ENCODE data around the gene PANK3. TPM values are rescaled to one million over a fixed set of nuclear protein-coding genes. Genes with fewer than 3 reads are reported as not detected.

Gene PANK3
- total RNA-seq, 1 donor from 2014 or later, result 71.4 TPM

GRCh38 chr5:168529374-168530234, 49.6 kb downstream of the PANK3 start:
- Mint-ChIP-seq H3K4me3 (peak overlapping the region; percentile 37), H3K9me3 (peaks cover 7% of the 10 kb centered on the region), H3K27me3 (ENCODE audit: insufficient read depth) (peaks cover 48% of the 10 kb centered on the region), H3K4me1 (ENCODE audit: low read depth) (peaks cover 5% of the 10 kb centered on the region), H3K27ac (no peak overlapping the region), H3K36me3 (ENCODE audit: low read depth) (peaks cover 3% of the 10 kb centered on the region)
- intact Hi-C loops (cut with micrococcal nuclease), result loop anchor here (5.0 kb wide), 1 partner anchor 48 kb away; the partner anchor contains the start of gene PANK3
- no peak for DNase-seq (ENCODE audit: low spot score)

GRCh38 chr5:168528521-168529373, 50.4 kb downstream of the PANK3 start, which contains the start of gene FBLL1:
Gene FBLL1 (plus strand): TSS chr5:168529305. CDS start chr5:168529505, 200 bp downstream.
- H3K27me3 Mint-ChIP-seq (ENCODE audit: insufficient read depth), result peaks cover 48% of the 10 kb centered on the region
- peaks cover 5% of the 10 kb centered on the region for H3K4me1 Mint-ChIP-seq (ENCODE audit: low read depth)
- DNase-seq (ENCODE audit: low spot score), result no peak
- H3K36me3 Mint-ChIP-seq (ENCODE audit: low read depth), result peaks cover 3% of the 10 kb centered on the region
- H3K9me3 Mint-ChIP-seq, result peaks cover 7% of the 10 kb centered on the region
- peak within 1 kb of the TSS; percentile 57 for H3K4me3 Mint-ChIP-seq
- no peak within 1 kb of the TSS for H3K27ac Mint-ChIP-seq
- intact Hi-C loops (cut with micrococcal nuclease), result loop anchor here (5.0 kb wide), 1 partner anchor 49 kb away; the partner anchor contains the start of gene PANK3

GRCh38 chr5:168527756-168528295, 51.3 kb downstream of the PANK3 start:
- intact Hi-C loops (cut with micrococcal nuclease), result loop anchor here (5.0 kb wide), 1 partner anchor 49 kb away; the partner anchor contains the start of gene PANK3
- Mint-ChIP-seq H3K27ac (no peak overlapping the region), H3K36me3 (ENCODE audit: low read depth) (peaks cover 3% of the 10 kb centered on the region), H3K4me3 (no peak overlapping the region), H3K9me3 (peaks cover 7% of the 10 kb centered on the region), H3K27me3 (ENCODE audit: insufficient read depth) (peaks cover 44% of the 10 kb centered on the region), H3K4me1 (ENCODE audit: low read depth) (peaks cover 5% of the 10 kb centered on the region)
- DNase-seq (ENCODE audit: low spot score), result no peak

- Mint-ChIP-seq H3K27ac (no peak overlapping the region), H3K4me1 (ENCODE audit: low read depth) (peaks cover 5% of the 10 kb centered on the region), H3K27me3 (ENCODE audit: insufficient read depth) (peaks cover 31% of the 10 kb centered on the region), H3K36me3 (ENCODE audit: low read depth) (peaks cover 4% of the 10 kb centered on the region), H3K4me3 (no peak overlapping the region), H3K9me3 (peaks cover 7% of the 10 kb centered on the region)
- no peak for DNase-seq (ENCODE audit: low spot score)
- intact Hi-C loops (cut with micrococcal nuclease), result loop anchor here (5.0 kb wide), 1 partner anchor 51 kb away; the partner anchor contains the start of gene PANK3
Observed at GRCh38 chr5:168525856-168526255, 53.3 kb downstream of the PANK3 start.

GRCh38 chr5:168513861-168514428, 65.2 kb downstream of the PANK3 start:
- Mint-ChIP-seq H3K27me3 (ENCODE audit: insufficient read depth) (no peaks in the 10 kb centered on the region), H3K4me1 (ENCODE audit: low read depth) (no peaks in the 10 kb centered on the region), H3K27ac (no peak overlapping the region), H3K4me3 (no peak overlapping the region), H3K9me3 (peaks cover 7% of the 10 kb centered on the region), H3K36me3 (ENCODE audit: low read depth) (peaks cover 75% of the 10 kb centered on the region)
- intact Hi-C loops (cut with micrococcal nuclease), result no loop called here
- DNase-seq (ENCODE audit: low spot score), result no peak

- no peak for DNase-seq (ENCODE audit: low spot score)
- Mint-ChIP-seq H3K9me3 (no peaks in the 10 kb centered on the region), H3K27me3 (ENCODE audit: insufficient read depth) (no peaks in the 10 kb centered on the region), H3K4me1 (ENCODE audit: low read depth) (no peaks in the 10 kb centered on the region), H3K36me3 (ENCODE audit: low read depth) (peaks cover 36% of the 10 kb centered on the region), H3K4me3 (no peak overlapping the region), H3K27ac (no peak overlapping the region)
- intact Hi-C loops (cut with micrococcal nuclease), result no loop called here
Observed at GRCh38 chr5:168502563-168503237, 76.5 kb downstream of the PANK3 start.

Other genes starting within 250 kb of the PANK3 start
- 137 and 145 TPM in 2 replicates for gene RARS1, start 92.9 kb downstream of the PANK3 start, total RNA-seq
- 0.13 TPM in 1 of 2 replicates, not detected in the other for gene FBLL1, start 50.1 kb downstream of the PANK3 start, total RNA-seq

Data from activated T-helper 1 cell treated with anti-CD3 and anti-CD28 coated beads, Interleukin-12 subunit alpha, Interleukin-12 subunit beta, Interleukin-2, Interleukin-4 antibody, amounts not matched to agents 30 ng/mL and 10 ng/mL and 1 ng/mL, durations not matched to agents 14 hours and 24 hours and 36 hours (primary cell).